HEK293 (cell line): ENCODE data around the gene POLR2E.

Experiments used
- FEZF1 ChIP-seq: fragments of 450-650 bp; formaldehyde crosslinking; IDR thresholded peaks from 2 replicates; pipeline ENCODE4 v1.5.1; 2016; ENCODE audit warnings: missing biosample characterization, missing genetic modification characterization
- GLIS1 ChIP-seq: fragments of 450-650 bp; formaldehyde crosslinking; IDR thresholded peaks from 2 replicates; pipeline ENCODE4 v1.5.1; 2016; ENCODE audit warnings: missing biosample characterization, missing genetic modification characterization
- KLF16 ChIP-seq: fragments of 450-650 bp; formaldehyde crosslinking; IDR thresholded peaks from 2 replicates; pipeline ENCODE4 v1.5.1; 2017; ENCODE audit warnings: missing biosample characterization, missing genetic modification characterization
- KLF8 ChIP-seq: fragments of 450-650 bp; formaldehyde crosslinking; IDR thresholded peaks from 2 replicates; pipeline ENCODE4 v1.5.1; 2016; ENCODE audit warnings: missing biosample characterization, missing genetic modification characterization
- KLF9 ChIP-seq: fragments of 450-650 bp; formaldehyde crosslinking; IDR thresholded peaks from 2 replicates; pipeline ENCODE4 v1.5.1; 2016; ENCODE audit warnings: missing biosample characterization, missing genetic modification characterization, low read depth
- MYNN ChIP-seq: fragments of 450-650 bp; formaldehyde crosslinking; IDR thresholded peaks from 2 replicates; pipeline ENCODE4 v1.5.1; 2016; ENCODE audit warnings: missing biosample characterization, missing genetic modification characterization, borderline replicate concordance
- SP2 ChIP-seq: fragments of 450-650 bp; formaldehyde crosslinking; IDR thresholded peaks from 2 replicates; pipeline ENCODE4 v1.5.1; 2016; ENCODE audit warnings: missing biosample characterization, missing genetic modification characterization
- SP7 ChIP-seq: fragments of 450-650 bp; formaldehyde crosslinking; IDR thresholded peaks from 2 replicates; pipeline ENCODE4 v1.5.1; 2016; ENCODE audit warnings: missing biosample characterization, missing genetic modification characterization
- ZBTB17 ChIP-seq: fragments of 450-650 bp; formaldehyde crosslinking; IDR thresholded peaks from 2 replicates; pipeline ENCODE4 v1.5.1; 2016; ENCODE audit warnings: missing biosample characterization, missing genetic modification characterization
- ZEB2 ChIP-seq: fragments of 450-650 bp; formaldehyde crosslinking; IDR thresholded peaks from 2 replicates; pipeline ENCODE4 v1.5.1; 2016; ENCODE audit warnings: missing biosample characterization, missing genetic modification characterization
- ZFP69B ChIP-seq: fragments of 450-650 bp; formaldehyde crosslinking; IDR thresholded peaks from 2 replicates; pipeline ENCODE4 v1.5.1; 2016; ENCODE audit warnings: missing biosample characterization, missing genetic modification characterization
- ZNF112 ChIP-seq: fragments of 450-650 bp; formaldehyde crosslinking; IDR thresholded peaks from 2 replicates; pipeline ENCODE4 v1.5.0; 2017; ENCODE audit warnings: missing biosample characterization, missing genetic modification characterization
- ZNF324 ChIP-seq: fragments of 450-650 bp; formaldehyde crosslinking; IDR thresholded peaks from 2 replicates; pipeline ENCODE4 v1.5.1; 2016; ENCODE audit warnings: missing biosample characterization, missing genetic modification characterization
- ZNF354C ChIP-seq: fragments of 450-650 bp; formaldehyde crosslinking; IDR thresholded peaks from 2 replicates; pipeline ENCODE4 v1.5.1; 2016; ENCODE audit warnings: missing biosample characterization, missing genetic modification characterization, low read depth, borderline replicate concordance
- ZNF473 ChIP-seq: fragments of 450-650 bp; formaldehyde crosslinking; IDR thresholded peaks from 2 replicates; pipeline ENCODE4 v1.5.1; 2017; ENCODE audit warnings: missing biosample characterization, missing genetic modification characterization
- ZNF792 ChIP-seq: fragments of 450-650 bp; formaldehyde crosslinking; IDR thresholded peaks from 2 replicates; pipeline ENCODE4 v1.5.1; 2016; ENCODE audit warnings: missing biosample characterization, missing genetic modification characterization
- ZNF837 ChIP-seq: fragments of 450-650 bp; formaldehyde crosslinking; IDR thresholded peaks from 2 replicates; pipeline ENCODE4 v1.5.1; 2016; ENCODE audit warnings: missing biosample characterization, missing genetic modification characterization
- TF ChIP-seq, protein P1 (sequence below): fragments of 450-650 bp; formaldehyde crosslinking; IDR thresholded peaks from 2 replicates; pipeline ENCODE4 v1.5.1; 2016; ENCODE audit warnings: missing biosample characterization, missing genetic modification characterization
- TF ChIP-seq, protein P2 (sequence below): fragments of 450-650 bp; formaldehyde crosslinking; IDR thresholded peaks from 2 replicates; pipeline ENCODE4 v1.5.1; 2016; ENCODE audit warnings: missing biosample characterization, missing genetic modification characterization
- TF ChIP-seq, protein P3 (sequence below): fragments of 450-650 bp; formaldehyde crosslinking; IDR thresholded peaks from 2 replicates; pipeline ENCODE4 v1.5.1; 2016; ENCODE audit warnings: missing biosample characterization, missing genetic modification characterization
- TF ChIP-seq, protein P4 (sequence below): fragments of 450-650 bp; formaldehyde crosslinking; IDR thresholded peaks from 2 replicates; pipeline ENCODE4 v1.5.1; 2016; ENCODE audit warnings: missing biosample characterization, missing genetic modification characterization
- TF ChIP-seq, protein P5 (sequence below): fragments of 450-650 bp; formaldehyde crosslinking; IDR thresholded peaks from 2 replicates; pipeline ENCODE4 v1.5.1; 2016; ENCODE audit warnings: missing biosample characterization, missing genetic modification characterization, borderline replicate concordance
- TF ChIP-seq, protein P6 (sequence below): fragments of 450-650 bp; formaldehyde crosslinking; IDR thresholded peaks from 2 replicates; pipeline ENCODE4 v1.5.1; 2016; ENCODE audit warnings: missing biosample characterization, missing genetic modification characterization
- TF ChIP-seq, protein P7 (sequence below): fragments of 450-650 bp; formaldehyde crosslinking; optimal IDR thresholded peaks from 2 replicates; pipeline ENCODE3; 2016; ENCODE audit warnings: missing biosample characterization, mild to moderate bottlenecking, missing genetic modification characterization

The POLR2E gene

DNA sequence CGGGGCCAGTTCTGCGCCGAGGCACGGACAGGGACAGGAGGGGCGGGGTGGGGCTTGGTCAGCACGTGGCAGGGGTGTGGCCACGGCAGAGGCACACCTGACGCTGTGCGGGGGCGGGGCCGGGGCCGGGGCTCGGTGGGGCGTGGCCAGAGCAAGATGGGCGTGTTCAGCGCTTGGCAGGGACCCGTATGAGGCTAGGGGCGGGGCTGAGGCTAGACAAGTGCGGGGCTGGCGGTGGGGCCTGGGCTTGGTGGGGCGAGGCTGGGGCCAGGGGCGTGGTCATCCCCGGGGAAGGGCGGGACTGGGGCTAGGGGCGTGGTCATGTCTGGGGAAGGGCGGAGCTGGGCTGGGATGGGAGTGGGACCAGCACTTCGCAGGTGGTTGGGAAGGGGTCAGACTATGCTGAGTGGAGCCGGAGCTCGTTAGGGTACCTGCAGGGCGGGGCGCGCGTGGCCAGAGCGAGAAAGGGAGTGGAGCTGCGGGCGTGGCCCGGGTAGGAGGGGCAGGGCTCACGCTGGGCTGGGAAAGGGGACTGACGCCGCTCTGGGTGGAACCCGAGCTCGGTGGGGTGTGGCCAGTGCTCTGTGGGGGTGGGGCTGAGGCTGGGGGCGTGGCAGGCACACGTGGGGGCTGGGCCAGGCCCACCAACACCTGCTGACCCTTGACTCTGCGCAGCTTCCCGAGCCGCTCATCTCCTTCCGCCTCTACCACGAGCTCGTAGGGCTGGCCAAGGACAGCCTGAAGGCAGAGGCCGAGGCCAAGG lies 12.8 kb downstream of the POLR2E start (continued):
- TF ChIP-seq, protein P1, sequence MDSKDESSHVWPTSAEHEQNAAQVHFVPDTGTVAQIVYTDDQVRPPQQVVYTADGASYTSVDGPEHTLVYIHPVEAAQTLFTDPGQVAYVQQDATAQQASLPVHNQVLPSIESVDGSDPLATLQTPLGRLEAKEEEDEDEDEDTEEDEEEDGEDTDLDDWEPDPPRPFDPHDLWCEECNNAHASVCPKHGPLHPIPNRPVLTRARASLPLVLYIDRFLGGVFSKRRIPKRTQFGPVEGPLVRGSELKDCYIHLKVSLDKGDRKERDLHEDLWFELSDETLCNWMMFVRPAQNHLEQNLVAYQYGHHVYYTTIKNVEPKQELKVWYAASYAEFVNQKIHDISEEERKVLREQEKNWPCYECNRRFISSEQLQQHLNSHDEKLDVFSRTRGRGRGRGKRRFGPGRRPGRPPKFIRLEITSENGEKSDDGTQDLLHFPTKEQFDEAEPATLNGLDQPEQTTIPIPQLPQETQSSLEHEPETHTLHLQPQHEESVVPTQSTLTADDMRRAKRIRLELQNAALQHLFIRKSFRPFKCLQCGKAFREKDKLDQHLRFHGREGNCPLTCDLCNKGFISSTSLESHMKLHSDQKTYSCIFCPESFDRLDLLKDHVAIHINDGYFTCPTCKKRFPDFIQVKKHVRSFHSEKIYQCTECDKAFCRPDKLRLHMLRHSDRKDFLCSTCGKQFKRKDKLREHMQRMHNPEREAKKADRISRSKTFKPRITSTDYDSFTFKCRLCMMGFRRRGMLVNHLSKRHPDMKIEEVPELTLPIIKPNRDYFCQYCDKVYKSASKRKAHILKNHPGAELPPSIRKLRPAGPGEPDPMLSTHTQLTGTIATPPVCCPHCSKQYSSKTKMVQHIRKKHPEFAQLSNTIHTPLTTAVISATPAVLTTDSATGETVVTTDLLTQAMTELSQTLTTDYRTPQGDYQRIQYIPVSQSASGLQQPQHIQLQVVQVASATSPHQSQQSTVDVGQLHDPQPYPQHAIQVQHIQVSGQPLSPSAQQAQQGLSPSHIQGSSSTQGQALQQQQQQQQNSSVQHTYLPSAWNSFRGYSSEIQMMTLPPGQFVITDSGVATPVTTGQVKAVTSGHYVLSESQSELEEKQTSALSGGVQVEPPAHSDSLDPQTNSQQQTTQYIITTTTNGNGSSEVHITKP = peak; percentile 38; the same call in 1 of the 2 replicates
- TF ChIP-seq SP2 (tag by site-specific recombination) (peak; percentile 69), KLF16 (tag by site-specific recombination) (peak; percentile 86), ZBTB17 (no peak), GLIS1 (tag by site-specific recombination) (peak; percentile 24; the same call in 1 of the 2 replicates), ZNF354C (tag by site-specific recombination) (no peak), SP7 (tag by site-specific recombination) (peak; percentile 50; the same call in 1 of the 2 replicates), KLF8 (tag by site-specific recombination) (peak; percentile 98), FEZF1 (tag by site-specific recombination) (no peak), ZEB2 (tag by site-specific recombination) (0 out of 2 replicates have a peak, but pooled peaks have one; percentile 35), ZNF112 (no peak), ZNF837 (tag by site-specific recombination) (no peak), KLF9 (tag by site-specific recombination) (peak; percentile 99), MYNN (no peak), ZNF324 (0 out of 2 replicates have a peak, but pooled peaks have one; percentile 22), ZFP69B (peak; percentile 80; the same call in 1 of the 2 replicates), ZNF792 (tag by site-specific recombination) (no peak), ZNF473 (tag by site-specific recombination) (no peak)
- TF ChIP-seq, protein P2, sequence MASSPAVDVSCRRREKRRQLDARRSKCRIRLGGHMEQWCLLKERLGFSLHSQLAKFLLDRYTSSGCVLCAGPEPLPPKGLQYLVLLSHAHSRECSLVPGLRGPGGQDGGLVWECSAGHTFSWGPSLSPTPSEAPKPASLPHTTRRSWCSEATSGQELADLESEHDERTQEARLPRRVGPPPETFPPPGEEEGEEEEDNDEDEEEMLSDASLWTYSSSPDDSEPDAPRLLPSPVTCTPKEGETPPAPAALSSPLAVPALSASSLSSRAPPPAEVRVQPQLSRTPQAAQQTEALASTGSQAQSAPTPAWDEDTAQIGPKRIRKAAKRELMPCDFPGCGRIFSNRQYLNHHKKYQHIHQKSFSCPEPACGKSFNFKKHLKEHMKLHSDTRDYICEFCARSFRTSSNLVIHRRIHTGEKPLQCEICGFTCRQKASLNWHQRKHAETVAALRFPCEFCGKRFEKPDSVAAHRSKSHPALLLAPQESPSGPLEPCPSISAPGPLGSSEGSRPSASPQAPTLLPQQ (tag by site-specific recombination) = peak; percentile 66
- TF ChIP-seq, protein P3, sequence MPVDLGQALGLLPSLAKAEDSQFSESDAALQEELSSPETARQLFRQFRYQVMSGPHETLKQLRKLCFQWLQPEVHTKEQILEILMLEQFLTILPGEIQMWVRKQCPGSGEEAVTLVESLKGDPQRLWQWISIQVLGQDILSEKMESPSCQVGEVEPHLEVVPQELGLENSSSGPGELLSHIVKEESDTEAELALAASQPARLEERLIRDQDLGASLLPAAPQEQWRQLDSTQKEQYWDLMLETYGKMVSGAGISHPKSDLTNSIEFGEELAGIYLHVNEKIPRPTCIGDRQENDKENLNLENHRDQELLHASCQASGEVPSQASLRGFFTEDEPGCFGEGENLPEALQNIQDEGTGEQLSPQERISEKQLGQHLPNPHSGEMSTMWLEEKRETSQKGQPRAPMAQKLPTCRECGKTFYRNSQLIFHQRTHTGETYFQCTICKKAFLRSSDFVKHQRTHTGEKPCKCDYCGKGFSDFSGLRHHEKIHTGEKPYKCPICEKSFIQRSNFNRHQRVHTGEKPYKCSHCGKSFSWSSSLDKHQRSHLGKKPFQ (tag by site-specific recombination) = no peak
- TF ChIP-seq, protein P4, sequence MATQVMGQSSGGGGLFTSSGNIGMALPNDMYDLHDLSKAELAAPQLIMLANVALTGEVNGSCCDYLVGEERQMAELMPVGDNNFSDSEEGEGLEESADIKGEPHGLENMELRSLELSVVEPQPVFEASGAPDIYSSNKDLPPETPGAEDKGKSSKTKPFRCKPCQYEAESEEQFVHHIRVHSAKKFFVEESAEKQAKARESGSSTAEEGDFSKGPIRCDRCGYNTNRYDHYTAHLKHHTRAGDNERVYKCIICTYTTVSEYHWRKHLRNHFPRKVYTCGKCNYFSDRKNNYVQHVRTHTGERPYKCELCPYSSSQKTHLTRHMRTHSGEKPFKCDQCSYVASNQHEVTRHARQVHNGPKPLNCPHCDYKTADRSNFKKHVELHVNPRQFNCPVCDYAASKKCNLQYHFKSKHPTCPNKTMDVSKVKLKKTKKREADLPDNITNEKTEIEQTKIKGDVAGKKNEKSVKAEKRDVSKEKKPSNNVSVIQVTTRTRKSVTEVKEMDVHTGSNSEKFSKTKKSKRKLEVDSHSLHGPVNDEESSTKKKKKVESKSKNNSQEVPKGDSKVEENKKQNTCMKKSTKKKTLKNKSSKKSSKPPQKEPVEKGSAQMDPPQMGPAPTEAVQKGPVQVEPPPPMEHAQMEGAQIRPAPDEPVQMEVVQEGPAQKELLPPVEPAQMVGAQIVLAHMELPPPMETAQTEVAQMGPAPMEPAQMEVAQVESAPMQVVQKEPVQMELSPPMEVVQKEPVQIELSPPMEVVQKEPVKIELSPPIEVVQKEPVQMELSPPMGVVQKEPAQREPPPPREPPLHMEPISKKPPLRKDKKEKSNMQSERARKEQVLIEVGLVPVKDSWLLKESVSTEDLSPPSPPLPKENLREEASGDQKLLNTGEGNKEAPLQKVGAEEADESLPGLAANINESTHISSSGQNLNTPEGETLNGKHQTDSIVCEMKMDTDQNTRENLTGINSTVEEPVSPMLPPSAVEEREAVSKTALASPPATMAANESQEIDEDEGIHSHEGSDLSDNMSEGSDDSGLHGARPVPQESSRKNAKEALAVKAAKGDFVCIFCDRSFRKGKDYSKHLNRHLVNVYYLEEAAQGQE (tag by site-specific recombination) = no peak
- TF ChIP-seq, protein P5, sequence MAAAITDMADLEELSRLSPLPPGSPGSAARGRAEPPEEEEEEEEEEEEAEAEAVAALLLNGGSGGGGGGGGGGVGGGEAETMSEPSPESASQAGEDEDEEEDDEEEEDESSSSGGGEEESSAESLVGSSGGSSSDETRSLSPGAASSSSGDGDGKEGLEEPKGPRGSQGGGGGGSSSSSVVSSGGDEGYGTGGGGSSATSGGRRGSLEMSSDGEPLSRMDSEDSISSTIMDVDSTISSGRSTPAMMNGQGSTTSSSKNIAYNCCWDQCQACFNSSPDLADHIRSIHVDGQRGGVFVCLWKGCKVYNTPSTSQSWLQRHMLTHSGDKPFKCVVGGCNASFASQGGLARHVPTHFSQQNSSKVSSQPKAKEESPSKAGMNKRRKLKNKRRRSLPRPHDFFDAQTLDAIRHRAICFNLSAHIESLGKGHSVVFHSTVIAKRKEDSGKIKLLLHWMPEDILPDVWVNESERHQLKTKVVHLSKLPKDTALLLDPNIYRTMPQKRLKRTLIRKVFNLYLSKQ (tag by site-specific recombination) = peak; percentile 7; the same call in 1 of the 2 replicates
- TF ChIP-seq, protein P6, sequence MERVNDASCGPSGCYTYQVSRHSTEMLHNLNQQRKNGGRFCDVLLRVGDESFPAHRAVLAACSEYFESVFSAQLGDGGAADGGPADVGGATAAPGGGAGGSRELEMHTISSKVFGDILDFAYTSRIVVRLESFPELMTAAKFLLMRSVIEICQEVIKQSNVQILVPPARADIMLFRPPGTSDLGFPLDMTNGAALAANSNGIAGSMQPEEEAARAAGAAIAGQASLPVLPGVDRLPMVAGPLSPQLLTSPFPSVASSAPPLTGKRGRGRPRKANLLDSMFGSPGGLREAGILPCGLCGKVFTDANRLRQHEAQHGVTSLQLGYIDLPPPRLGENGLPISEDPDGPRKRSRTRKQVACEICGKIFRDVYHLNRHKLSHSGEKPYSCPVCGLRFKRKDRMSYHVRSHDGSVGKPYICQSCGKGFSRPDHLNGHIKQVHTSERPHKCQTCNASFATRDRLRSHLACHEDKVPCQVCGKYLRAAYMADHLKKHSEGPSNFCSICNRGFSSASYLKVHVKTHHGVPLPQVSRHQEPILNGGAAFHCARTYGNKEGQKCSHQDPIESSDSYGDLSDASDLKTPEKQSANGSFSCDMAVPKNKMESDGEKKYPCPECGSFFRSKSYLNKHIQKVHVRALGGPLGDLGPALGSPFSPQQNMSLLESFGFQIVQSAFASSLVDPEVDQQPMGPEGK (tag by site-specific recombination) = peak; percentile 84
- TF ChIP-seq, protein P7, sequence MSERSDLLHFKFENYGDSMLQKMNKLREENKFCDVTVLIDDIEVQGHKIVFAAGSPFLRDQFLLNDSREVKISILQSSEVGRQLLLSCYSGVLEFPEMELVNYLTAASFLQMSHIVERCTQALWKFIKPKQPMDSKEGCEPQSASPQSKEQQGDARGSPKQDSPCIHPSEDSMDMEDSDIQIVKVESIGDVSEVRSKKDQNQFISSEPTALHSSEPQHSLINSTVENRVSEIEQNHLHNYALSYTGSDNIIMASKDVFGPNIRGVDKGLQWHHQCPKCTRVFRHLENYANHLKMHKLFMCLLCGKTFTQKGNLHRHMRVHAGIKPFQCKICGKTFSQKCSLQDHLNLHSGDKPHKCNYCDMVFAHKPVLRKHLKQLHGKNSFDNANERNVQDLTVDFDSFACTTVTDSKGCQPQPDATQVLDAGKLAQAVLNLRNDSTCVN = peak; percentile 35
